HepG2 (cell line): Measurements from ENCODE around the gene SYT17. TPM values are rescaled to one million over a fixed set of nuclear protein-coding genes. Genes with fewer than 3 reads are reported as not detected.

Experiments
- ATAC-seq: fragments of 200-7000 bp; cut with Tn5 transposase; 3 replicates; pipeline ENCODE4 v1.9.1; 2020; ENCODE audit warnings: mild to moderate bottlenecking, moderate library complexity
- BruUV-seq: library from RNA; stranded (reverse); fragments of 400-500 nt; replicated peaks from 2 replicates; lab custom pipeline; 2021; lab: Mats Ljungman, UMichigan
- CTCF ChIA-PET: fragments of 300-600 bp; formaldehyde crosslinking; extraction: SDS; loops from one replicate; lab custom pipeline; 2021; ENCODE audit warnings: low total read pairs, inconsistent platforms, low intra/inter-chr PET ratio; lab: Yijun Ruan, JAX
- POLR2A ChIA-PET: fragments of 350-600 bp; sonication (Branson Sonifier 250); formaldehyde crosslinking; loops from one replicate; lab custom pipeline; 2020; ENCODE audit warnings: antibody characterized with exemption, inconsistent platforms; lab: Yijun Ruan, JAX
- DNase-seq: peaks from one replicate; pipeline ENCODE4 v3.0.0-alpha.2; 2015; ENCODE audit warnings: low spot score
- FAIRE-seq: peaks from 3 replicates; lab custom pipeline; 2011; peaks lifted over from hg19 to GRCh38; lab: Jason Lieb, UNC
- H2AFZ ChIP-seq: one replicate; pipeline ENCODE4 v1.6.1; 2011; ENCODE audit warnings: low read length, inconsistent platforms
- H3K27ac ChIP-seq: fragments of 300-600 bp; 3 replicates; pipeline ENCODE4 v1.8.0; 2011; ENCODE audit warnings: mixed run types, mild to moderate bottlenecking, mixed read lengths, low read length, inconsistent platforms; ENCODE audit not compliant: insufficient read depth; ENCODE audit errors: extremely low read length
- H3K27me3 ChIP-seq, 2 experiments: fragments of 200-600 bp in 1 of 2; 2 replicates in 1 of 2; 3 replicates in 1 of 2; pipeline versions ENCODE4 v1.6.0 to v1.8.0; 2011; ENCODE audit warnings: low read length in 2 of 2, mild to moderate bottlenecking in 2 of 2, moderate library complexity in 2 of 2, inconsistent platforms in 1 of 2; ENCODE audit not compliant: insufficient read depth in 2 of 2, control insufficient read depth in 1 of 2
- H3K36me3 ChIP-seq, 2 experiments: fragments of 200-600 bp in 1 of 2; replicated peaks in 1 of 2; 2 replicates in 1 of 2; 3 replicates in 1 of 2; pipeline versions ENCODE4 v1.5.1 to v1.8.0; 2011; ENCODE audit warnings: low read length in 2 of 2, inconsistent platforms in 1 of 2; ENCODE audit not compliant: insufficient read depth in 2 of 2, control insufficient read depth in 1 of 2
- H3K4me1 ChIP-seq: 2 replicates; pipeline ENCODE4 v1.5.1; 2012; ENCODE audit warnings: low read length, inconsistent platforms; ENCODE audit not compliant: insufficient read depth
- H3K4me2 ChIP-seq: 2 replicates; pipeline ENCODE4 v1.6.0; 2011; ENCODE audit warnings: low read depth, low read length, inconsistent platforms
- H3K4me3 ChIP-seq, 3 experiments: fragments of 200-600 bp in 1 of 3; sonication (generic), shearing (Covaris generic) in 1 of 3; replicated peaks in 1 of 3; 2 replicates each; pipeline ENCODE4 v1.5.1; 2011 to 2016; ENCODE audit warnings: low read length in 3 of 3, inconsistent platforms in 2 of 3, low read depth in 2 of 3, mild to moderate bottlenecking in 2 of 3, control low read depth in 1 of 3, mixed read lengths in 1 of 3; ENCODE audit not compliant: insufficient read depth in 1 of 3
- H3K79me2 ChIP-seq: one replicate; pipeline ENCODE4 v1.6.1; 2011; ENCODE audit warnings: low read length, inconsistent platforms; ENCODE audit not compliant: insufficient read depth
- H3K9ac ChIP-seq: 2 replicates; pipeline ENCODE4 v1.6.0; 2011; ENCODE audit warnings: mild to moderate bottlenecking, low read depth, low read length, inconsistent platforms; ENCODE audit not compliant: insufficient read depth
- H3K9me3 ChIP-seq: 2 replicates; pipeline ENCODE4 v1.5.1; 2012; ENCODE audit warnings: mild to moderate bottlenecking, low read length
- H4K20me1 ChIP-seq: 2 replicates; pipeline ENCODE4 v1.6.0; 2011; ENCODE audit warnings: inconsistent platforms, mild to moderate bottlenecking, low read length, moderate library complexity; ENCODE audit not compliant: insufficient read depth
- DMTF1 ChIP-seq: sonication (generic); formaldehyde crosslinking; IDR thresholded peaks from 2 replicates; pipeline ENCODE4 v1.4.0; 2020; ENCODE audit warnings: mild to moderate bottlenecking, missing genetic modification reagents
- HCFC1 ChIP-seq: fragments of 150-350 bp; IDR thresholded peaks from 2 replicates; pipeline ENCODE4 v1.6.1; 2014; ENCODE audit warnings: low read depth, low read length
- MYNN ChIP-seq: sonication (generic); formaldehyde crosslinking; IDR thresholded peaks from 2 replicates; pipeline ENCODE4 v1.4.0; 2020; ENCODE audit warnings: mild to moderate bottlenecking, low read depth, missing genetic modification reagents
- NR2F6 ChIP-seq, 2 experiments: IDR thresholded peaks; 2 replicates each; pipeline ENCODE4 v1.6.1; 2016; ENCODE audit warnings: antibody characterized with exemption in 1 of 2, mild to moderate bottlenecking in 1 of 2
- TBX3 ChIP-seq: fragments of 450-650 bp; IDR thresholded peaks from 2 replicates; pipeline ENCODE4 v1.6.1; 2017; ENCODE audit warnings: antibody characterized with exemption, mild to moderate bottlenecking, inconsistent platforms, borderline replicate concordance
- ZNF160 ChIP-seq: sonication (generic); formaldehyde crosslinking; IDR thresholded peaks from 2 replicates; pipeline ENCODE4 v1.8.0; 2022; ENCODE audit warnings: mild to moderate bottlenecking, inconsistent platforms, missing genetic modification reagents
- ZNF564 ChIP-seq: sonication (generic); formaldehyde crosslinking; IDR thresholded peaks from 2 replicates; pipeline ENCODE4 v1.8.1; 2023; ENCODE audit warnings: mild to moderate bottlenecking, missing genetic modification reagents
- ZNF713 ChIP-seq: sonication (generic); formaldehyde crosslinking; IDR thresholded peaks from 2 replicates; pipeline ENCODE4 v1.4.0; 2020; ENCODE audit warnings: mild to moderate bottlenecking, missing genetic modification reagents
- ZNF768 ChIP-seq: sonication (generic); formaldehyde crosslinking; IDR thresholded peaks from 2 replicates; pipeline ENCODE4 v1.4.0; 2020; ENCODE audit warnings: missing genetic modification reagents
- WGBS: methylation state at CpG from one replicate; pipeline ENCODE4 v1.1.6; 2017; ENCODE audit warnings: low lambda C conversion rate; 5-methylcytosine and 5-hydroxymethylcytosine counted together
- in situ Hi-C: cut with HindIII; loops from 2 replicates; pipeline ENCODE4 v1.10.0; 2017; ENCODE audit warnings: low pct_unique_long_range_greater_than_20kb; ENCODE audit not compliant: extremely low pct_ligation_motif_present
- intact Hi-C: fragments of 100-400 bp; cut with micrococcal nuclease; formaldehyde crosslinking; loops from one replicate; pipeline ENCODE4 v1.10.0; 2022; ENCODE audit not compliant: unreplicated experiment
- polyA plus RNA-seq, 8 experiments: library from polyadenylated mRNA; depleted of rRNA in 3 of 8; stranded (reverse) in 7 of 8; unstranded in 1 of 8; fragments of >200 nt; fragmentation: Illumina TruSeq in 4 of 8; extraction: Trizol in 4 of 8; gene quantifications; 2 replicates each; pipeline versions ENCODE4 v1.2.1 to v1.2.3, GENCODE V29; 2011 to 2016; ENCODE audit warnings: low read depth in 4 of 8, missing spikeins in 1 of 8, mixed read lengths in 1 of 8; ENCODE audit not compliant: insufficient read depth in 1 of 8
- total RNA-seq, 5 experiments: library from RNA; depleted of rRNA; stranded (reverse); fragments of >200 nt; fragmentation: Illumina TruSeq; extraction: Trizol; gene quantifications; 2 replicates each; pipeline ENCODE4 v1.2.3, GENCODE V29; 2016; ENCODE audit warnings: low read depth in 1 of 5

The SYT17 gene
- total and polyA plus RNA-seq, 2 of the 13 experiments (the other 11 are each of a cell fraction or from before 2014, with no cell fraction given): 0.44 TPM; not detected in 1

- CTCF ChIA-PET: no interaction called here
- TF ChIP-seq DMTF1 (CRISPR knock-in tag) (no peak), MYNN (CRISPR knock-in tag) (no peak), NR2F6 (IDR thresholded peaks at IDR 0.05) (no peak), NR2F6 (CRISPR knock-in tag; IDR thresholded peaks at IDR 0.05) (no peak), ZNF160 (CRISPR knock-in tag) (no peak), ZNF713 (CRISPR knock-in tag) (no peak), ZNF768 (no peak), HCFC1 (no peak), ZNF564 (CRISPR knock-in tag) (no peak), TBX3 (no peak)
- DNase-seq (no peak), ATAC-seq (no peak), FAIRE-seq (no peak)
- Histone ChIP-seq H3K27me3 (peaks cover 0 to 11% of the 10 kb centered on the region in 2 experiments; a peak in 1 of 5 replicates), H3K4me1 (peaks cover 10% of the 10 kb centered on the region; the same call in 1 of the 2 replicates), H4K20me1 (no peaks in the 10 kb centered on the region), H3K27ac (no peak overlapping the region), H3K36me3 (no peaks in the 10 kb centered on the region), H2AFZ (no peak overlapping the region), H3K9ac (no peak overlapping the region), H3K9me3 (peaks cover 14% of the 10 kb centered on the region; the same call in 1 of the 2 replicates), H3K4me3 (no peak overlapping the region), H3K79me2 (no peaks in the 10 kb centered on the region), H3K4me2 (no peak overlapping the region)
- intact Hi-C loops: no loop called here
- POLR2A ChIA-PET: no interaction called here
- no TSS peak for BruUV-seq
- in situ Hi-C loops: no loop called here
- WGBS: 22% methylated on average over 4 of the region's 4 CpGs
Measured at GRCh38 chr16:19235886-19236285, 67.8 kb downstream of the SYT17 start.
